HG03066 (cell line): Measurements from ENCODE around the gene ABHD11.
"Not testable (repeated sequence)": the region's sequence is repeated elsewhere in the genome, so short reads cannot be mapped to it uniquely, and the experiment has no call there.

Source experiments
- ATAC-seq: cut with Tn5 transposase; IDR thresholded peaks from one replicate; pipeline ENCODE4 v1.9.1; 2021; ENCODE audit warnings: low read depth; ENCODE audit not compliant: unreplicated experiment

The ABHD11 gene

GRCh38 chr7:73720443-73720842, 18.2 kb downstream of the ABHD11 start:
- not testable (repeated sequence) for ATAC-seq

DNA sequence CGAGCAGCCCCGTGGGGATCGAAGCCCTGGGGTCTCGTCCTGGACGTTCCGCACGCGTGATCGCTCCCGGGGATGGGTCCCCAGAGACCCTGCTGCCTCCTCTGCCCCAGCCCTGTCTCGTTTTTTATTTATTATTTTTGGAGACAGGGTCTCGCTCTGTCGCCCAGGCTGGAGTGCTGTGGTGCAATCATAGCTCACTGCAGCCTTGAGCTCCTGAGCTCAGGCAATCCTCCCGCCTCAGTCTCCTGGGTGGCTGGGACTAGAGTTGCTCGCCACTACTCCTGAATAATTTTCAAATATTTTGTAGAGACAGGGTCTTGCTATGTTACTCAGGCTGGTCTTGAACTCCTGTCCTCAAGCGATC, 18.8 kb downstream of the ABHD11 start:
- ATAC-seq: no peak

DNA sequence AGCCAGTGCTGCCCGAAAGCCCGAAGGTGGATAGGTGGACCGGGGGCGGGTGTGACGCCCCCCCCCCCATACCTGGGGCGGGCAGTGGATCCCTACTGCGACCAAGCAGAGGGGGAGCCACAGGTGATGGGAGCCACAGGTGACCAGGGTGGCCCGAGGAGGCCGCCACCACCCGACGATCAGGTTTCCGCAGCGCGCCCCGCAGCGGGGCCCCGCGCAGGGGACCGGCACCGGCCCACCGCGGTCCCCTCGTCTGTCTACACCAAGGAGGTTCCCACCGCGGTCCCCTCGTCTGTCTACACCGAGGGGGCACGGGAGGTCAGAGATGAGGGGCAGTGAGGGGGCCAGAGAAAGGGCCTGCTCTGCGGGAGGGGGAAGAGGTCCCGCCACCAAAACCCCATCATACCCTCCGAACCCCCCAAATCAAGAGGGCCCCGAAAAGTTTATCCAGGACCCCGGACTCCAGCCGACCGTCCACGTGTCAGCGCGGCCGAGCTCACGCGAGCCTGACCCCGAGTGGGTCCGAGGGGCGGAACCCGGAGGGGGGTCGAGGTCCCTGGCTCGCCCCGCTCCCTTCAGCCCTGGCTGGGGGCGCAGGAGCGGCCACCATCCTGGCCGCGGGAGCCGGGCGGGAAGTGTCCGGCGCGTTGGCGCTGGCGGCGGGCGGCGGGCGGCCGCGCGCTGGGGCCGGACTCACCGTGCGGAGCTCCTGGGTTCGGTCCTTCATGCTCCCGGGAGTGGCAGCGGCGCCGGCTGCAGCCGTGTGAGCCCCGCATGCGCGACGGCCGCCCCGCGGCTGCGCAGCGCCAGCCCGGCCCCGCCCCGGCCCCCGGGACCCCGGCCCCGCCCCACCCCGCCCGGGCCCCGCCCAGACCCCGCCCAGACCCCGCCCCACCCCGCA, 19.4 kb downstream of the ABHD11 start, which contains the start of gene STX1A:
Gene STX1A, minus strand, starts transcription at position 765 of the 901 bp plus-strand sequence. Its CDS starts 38 bp downstream, at position 727.
- no peak for ATAC-seq

DNA sequence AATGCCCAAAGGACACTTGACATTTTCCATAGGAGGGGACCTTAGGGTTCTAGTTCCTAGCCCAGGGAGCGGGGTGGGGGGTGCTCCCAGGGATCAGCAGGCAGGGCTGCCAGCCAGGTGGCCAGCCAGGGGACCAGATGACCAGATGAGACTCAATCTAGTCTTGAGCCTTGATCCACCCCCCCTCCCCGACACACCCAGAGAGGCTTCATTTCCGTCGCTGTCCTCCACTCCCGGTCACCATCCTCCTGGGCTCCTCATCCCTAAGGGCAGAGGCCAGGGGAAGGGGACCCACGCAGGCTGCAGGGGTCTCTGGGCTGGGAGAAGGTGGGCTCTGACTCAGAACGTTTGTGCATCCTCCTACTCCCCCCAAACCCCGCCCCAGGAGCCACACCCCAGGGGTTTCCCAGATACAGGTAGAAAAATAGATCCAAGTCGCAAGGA, 20.1 kb downstream of the ABHD11 start:
- no peak for ATAC-seq

- ATAC-seq: no peak
Measured at GRCh38 chr7:73717991-73718405, 20.6 kb downstream of the ABHD11 start.

GRCh38 chr7:73717025-73717807, 21.4 kb downstream of the ABHD11 start:
- no peak for ATAC-seq

GRCh38 chr7:73716318-73716890, 22.2 kb downstream of the ABHD11 start:
- ATAC-seq: no peak

GRCh38 chr7:73715648-73716317, 22.8 kb downstream of the ABHD11 start:
- no peak for ATAC-seq

DNA sequence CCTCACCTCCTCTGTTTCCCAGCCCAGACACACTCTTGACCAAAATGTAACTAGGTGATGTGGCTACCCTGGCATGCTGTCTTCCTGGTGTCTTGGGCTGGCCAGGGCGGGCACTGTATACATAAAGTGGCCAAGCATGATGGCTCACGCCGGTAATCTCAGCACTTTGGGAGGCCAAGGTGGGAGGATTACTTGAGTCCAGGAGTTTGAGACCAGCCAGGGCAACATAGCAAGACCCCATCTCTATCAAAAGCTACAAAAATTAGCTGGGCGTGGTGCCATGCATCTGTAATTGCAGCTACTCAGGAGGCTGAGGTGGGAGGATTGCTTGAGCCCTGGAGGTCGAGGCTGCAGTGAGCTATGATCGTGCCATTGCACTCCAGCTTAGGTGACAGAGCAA, 25.3 kb downstream of the ABHD11 start:
- not testable (repeated sequence) for ATAC-seq

GRCh38 chr7:73712773-73713172, 25.8 kb downstream of the ABHD11 start:
- no peak for ATAC-seq

DNA sequence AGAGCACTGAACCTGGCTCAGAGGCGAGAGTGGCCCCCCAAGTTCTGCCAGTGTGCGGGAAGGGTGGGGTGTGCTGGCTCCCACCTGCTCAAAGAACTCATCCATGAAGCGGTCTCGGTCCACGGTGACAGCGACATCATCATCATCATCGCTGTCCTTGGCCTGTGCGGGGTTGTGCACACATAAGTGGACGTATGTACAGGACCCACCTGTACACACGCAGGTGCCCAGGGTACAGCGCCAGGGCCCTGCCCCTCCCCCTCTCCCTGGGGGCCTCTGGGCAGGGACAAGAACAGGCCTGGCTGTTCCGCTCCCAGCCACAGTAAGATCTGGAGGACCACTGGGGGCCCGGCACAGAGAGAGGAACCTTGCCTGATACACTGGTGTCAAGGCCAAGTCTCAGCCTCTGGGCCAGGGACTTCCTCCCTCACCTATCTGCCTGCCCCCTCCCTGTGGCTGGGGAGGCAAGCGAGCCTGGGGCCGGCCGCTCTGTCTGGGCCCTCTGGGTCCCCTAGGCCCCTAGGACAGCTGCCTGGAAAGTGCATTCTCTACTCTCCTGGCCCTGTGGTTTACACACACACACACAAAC, 29.5 kb downstream of the ABHD11 start:
- ATAC-seq: no peak

GRCh38 chr7:73707045-73707631, 31.5 kb downstream of the ABHD11 start:
- no peak for ATAC-seq

DNA sequence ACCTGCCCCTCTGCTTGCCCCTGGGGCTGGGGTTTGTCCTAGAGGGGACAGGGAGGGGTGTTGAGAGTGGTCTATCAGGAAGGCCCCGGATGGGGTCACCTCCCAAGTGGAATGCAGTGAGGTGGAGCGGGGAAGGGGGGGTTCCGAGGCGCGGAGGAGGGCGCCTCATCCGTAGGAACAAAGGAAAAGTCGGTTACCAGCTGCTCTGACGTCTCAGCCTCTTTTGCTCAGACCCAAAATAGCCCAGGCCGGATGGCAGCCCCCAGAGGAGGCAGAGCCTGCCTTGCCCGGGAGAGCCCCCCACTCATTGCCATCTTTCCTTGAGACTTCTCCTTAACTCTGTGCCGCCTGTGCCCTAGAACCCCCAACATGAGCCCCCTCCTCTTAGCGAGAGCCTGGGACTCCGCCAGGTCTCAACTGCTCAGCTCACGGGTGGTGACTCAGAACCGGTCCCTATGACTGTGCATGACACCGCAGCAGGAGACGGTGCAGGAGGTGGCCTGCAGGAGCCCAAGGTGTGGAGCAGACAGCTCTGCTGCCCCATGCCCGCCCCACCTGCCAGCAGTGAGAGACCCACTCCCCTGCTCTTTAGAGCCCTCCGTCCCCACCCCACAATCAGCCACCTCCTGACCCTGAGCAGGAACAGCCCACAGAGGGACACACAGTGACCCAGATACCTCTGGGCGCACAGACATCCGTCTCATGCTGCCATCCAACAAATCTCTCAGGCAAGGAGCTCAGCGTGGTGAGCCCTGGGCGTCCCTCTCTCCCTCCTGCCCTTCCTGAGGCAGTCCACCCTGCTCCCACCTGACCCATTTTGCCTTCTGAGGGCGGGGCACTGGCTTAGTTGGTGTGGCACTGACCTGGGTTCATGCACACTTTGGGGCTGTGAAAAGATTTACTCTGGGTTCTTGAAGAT, 32.2 kb downstream of the ABHD11 start:
- ATAC-seq: no peak

- no peak for ATAC-seq
Measured at GRCh38 chr7:73705551-73705920, 33.1 kb downstream of the ABHD11 start.

- no peak for ATAC-seq
Measured at GRCh38 chr7:73704640-73705550, 33.7 kb downstream of the ABHD11 start.

GRCh38 chr7:73703757-73704639, 34.6 kb downstream of the ABHD11 start:
- ATAC-seq: no peak

GRCh38 chr7:73703225-73703624, 35.4 kb downstream of the ABHD11 start:
- ATAC-seq: no peak
